ENCODE measurements around the gene FRAS1. TPM values are rescaled to one million over a fixed set of nuclear protein-coding genes. Genes with fewer than 3 reads are reported as not detected.

Gene FRAS1
- total RNA-seq, 1 donor from 2014 or later: 18.9 TPM

DNA sequence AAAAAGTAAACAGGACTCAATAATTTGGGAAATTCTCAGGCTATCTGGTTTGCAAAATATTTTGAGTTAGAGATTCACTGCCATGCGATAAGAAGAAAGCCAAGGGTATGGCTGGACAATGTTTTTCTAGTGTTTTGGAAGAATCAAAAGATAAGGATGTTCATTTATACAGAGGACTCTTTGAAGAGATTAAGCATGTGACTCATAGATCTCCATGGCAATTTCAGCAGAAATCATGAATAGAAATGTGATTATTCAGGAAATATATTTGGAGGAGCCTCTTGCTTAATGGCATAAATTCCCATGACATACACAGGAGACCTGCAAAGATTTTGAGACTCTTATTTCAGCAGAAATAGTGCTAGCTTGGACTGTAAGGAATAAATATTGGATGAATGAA lies 16.7 kb upstream of the FRAS1 start:
- Mint-ChIP-seq H3K4me1 (ENCODE audit: low read depth) (no peaks in the 10 kb centered on the region), H3K27me3 (ENCODE audit: low read depth) (peaks cover 1% of the 10 kb centered on the region), H3K4me3 (ENCODE audit: unreplicated experiment) (no peak overlapping the region), H3K27ac (ENCODE audit: unreplicated experiment) (no peak overlapping the region), H3K9me3 (ENCODE audit: low read depth) (peaks cover 13% of the 10 kb centered on the region), H3K36me3 (ENCODE audit: low read depth) (peaks cover 5% of the 10 kb centered on the region)
- DNase-seq (ENCODE audit: low spot score): no peak
- TF ChIP-seq, protein P1, sequence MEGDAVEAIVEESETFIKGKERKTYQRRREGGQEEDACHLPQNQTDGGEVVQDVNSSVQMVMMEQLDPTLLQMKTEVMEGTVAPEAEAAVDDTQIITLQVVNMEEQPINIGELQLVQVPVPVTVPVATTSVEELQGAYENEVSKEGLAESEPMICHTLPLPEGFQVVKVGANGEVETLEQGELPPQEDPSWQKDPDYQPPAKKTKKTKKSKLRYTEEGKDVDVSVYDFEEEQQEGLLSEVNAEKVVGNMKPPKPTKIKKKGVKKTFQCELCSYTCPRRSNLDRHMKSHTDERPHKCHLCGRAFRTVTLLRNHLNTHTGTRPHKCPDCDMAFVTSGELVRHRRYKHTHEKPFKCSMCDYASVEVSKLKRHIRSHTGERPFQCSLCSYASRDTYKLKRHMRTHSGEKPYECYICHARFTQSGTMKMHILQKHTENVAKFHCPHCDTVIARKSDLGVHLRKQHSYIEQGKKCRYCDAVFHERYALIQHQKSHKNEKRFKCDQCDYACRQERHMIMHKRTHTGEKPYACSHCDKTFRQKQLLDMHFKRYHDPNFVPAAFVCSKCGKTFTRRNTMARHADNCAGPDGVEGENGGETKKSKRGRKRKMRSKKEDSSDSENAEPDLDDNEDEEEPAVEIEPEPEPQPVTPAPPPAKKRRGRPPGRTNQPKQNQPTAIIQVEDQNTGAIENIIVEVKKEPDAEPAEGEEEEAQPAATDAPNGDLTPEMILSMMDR (IDR thresholded peaks at IDR 0.05): no peak

DNA sequence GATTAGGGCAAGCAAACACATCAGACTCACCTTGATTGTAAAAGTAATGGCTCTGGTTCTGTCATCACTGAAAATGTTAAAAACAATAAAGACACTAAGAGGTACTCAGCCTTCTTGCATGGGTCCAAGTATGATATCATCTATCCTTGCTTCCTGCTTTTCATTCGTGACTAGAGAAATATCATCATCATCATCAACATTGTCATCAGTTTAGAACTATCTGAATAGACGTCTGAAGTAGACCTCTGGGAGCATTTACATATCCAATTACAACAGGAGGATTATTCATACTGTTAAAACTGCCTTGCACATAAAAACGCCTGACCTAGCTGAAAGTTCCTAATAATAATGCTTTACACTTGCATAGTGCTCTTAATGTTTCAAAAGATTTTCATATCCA lies 9.8 kb upstream of the FRAS1 start:
- Mint-ChIP-seq H3K9me3 (ENCODE audit: low read depth) (no peaks in the 10 kb centered on the region), H3K36me3 (ENCODE audit: low read depth) (no peaks in the 10 kb centered on the region), H3K27ac (ENCODE audit: unreplicated experiment) (no peak overlapping the region), H3K27me3 (ENCODE audit: low read depth) (no peaks in the 10 kb centered on the region), H3K4me3 (ENCODE audit: unreplicated experiment) (no peak overlapping the region), H3K4me1 (ENCODE audit: low read depth) (no peaks in the 10 kb centered on the region)
- TF ChIP-seq, protein P1 (IDR thresholded peaks at IDR 0.05): no peak
- DNase-seq (ENCODE audit: low spot score): no peak

DNA sequence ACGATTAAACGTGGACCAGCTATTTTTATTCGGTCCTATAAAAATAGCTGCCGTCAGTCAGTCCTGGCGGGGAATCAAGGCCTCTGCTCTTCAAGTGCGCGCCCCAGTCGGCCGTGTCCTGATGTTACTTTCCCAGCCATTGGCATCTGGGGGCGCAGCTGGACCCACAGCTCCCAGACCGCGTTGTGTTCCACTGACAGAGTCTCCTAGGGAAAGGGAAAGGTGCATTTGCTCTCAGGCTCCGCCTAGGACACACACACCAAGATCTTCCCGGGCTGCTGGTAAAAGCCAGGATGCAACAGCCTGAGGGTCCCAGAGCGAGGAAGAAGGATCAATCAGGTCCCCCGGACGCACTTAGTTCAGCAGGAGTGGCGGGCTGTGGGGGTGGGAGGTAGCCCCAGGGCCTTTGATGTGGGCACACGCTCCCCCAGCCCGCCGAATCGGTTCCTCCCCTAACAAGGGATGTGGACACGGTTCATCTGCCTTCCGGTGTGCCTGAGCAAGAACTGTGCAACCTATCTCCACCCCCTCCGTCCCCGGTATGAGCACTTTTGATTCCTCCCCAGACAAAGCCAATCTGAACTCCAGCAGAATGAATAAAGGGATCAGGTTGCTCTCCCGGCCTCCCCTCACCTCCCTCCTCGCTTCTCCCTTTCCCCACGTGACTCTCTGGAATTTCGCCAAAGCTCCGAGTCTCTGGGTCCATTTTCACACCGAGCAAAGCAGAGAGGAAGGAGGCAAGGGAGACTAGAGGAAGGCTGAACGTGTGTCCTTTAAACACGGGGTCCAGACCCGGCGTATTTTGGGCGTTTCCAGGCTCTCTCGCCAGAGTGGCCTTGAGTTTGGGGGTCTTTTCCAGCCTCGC lies 626 bp upstream of the FRAS1 start:
- peak overlapping the region; percentile 88 for H3K4me3 Mint-ChIP-seq (ENCODE audit: unreplicated experiment)
- H3K27ac Mint-ChIP-seq (ENCODE audit: unreplicated experiment): peak overlapping the region; percentile 78
- peaks cover 3% of the 10 kb centered on the region for H3K27me3 Mint-ChIP-seq (ENCODE audit: low read depth)
- H3K4me1 Mint-ChIP-seq (ENCODE audit: low read depth): peaks cover 22% of the 10 kb centered on the region
- TF ChIP-seq, protein P1 (IDR thresholded peaks at IDR 0.05): peak; percentile 22
- DNase-seq (ENCODE audit: low spot score): no peak
- H3K9me3 Mint-ChIP-seq (ENCODE audit: low read depth): no peaks in the 10 kb centered on the region
- H3K36me3 Mint-ChIP-seq (ENCODE audit: low read depth): no peaks in the 10 kb centered on the region

DNA sequence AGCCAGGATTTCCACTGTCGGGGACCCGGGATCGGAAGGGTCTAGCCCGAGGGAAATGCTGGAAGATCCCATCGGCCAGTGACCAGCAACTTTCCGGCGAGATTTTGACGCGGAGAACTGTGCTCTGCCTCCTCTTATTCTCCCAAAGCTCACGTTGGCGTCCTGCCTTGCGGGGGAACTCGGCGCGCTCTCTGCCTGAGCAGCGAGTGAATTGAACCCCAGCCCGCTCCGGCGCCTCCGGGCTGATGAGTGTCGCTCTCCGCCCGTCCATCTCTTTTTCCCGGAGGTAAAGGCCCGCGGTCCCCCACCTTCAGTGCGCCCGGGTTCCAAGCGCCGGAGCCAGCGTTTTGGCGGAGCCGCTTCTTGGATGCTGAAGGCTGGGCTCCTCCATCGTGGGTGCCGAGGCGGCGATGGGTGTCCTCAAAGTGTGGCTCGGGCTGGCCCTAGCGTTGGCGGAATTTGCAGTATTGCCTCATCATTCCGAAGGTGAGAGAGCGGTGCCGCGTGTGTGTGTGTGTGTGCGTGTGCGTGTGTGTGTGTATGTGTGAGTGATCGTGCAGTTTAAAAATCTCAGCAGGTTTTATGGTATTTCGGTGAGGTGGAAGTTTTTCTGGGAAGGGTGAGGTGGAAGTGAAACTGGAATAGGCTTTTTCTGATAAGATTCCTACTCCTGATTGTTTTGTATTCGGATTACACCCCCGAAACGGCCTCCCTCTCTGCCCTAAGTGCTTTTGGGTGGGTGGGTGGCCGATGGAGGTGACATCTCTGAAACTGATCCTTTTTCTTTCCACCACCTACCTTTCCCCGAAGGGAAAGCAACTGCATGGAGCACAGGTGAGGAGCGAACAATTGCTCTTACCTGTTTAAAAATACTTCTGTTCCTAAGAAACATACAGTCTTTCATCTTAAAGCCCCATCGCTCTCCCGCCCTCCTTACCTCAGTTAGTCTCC lies 752 bp downstream of the FRAS1 start:
- peak; percentile 90 for DNase-seq (ENCODE audit: low spot score)
- Mint-ChIP-seq H3K36me3 (ENCODE audit: low read depth) (no peaks in the 10 kb centered on the region), H3K9me3 (ENCODE audit: low read depth) (no peaks in the 10 kb centered on the region), H3K27ac (ENCODE audit: unreplicated experiment) (peak overlapping the region; percentile 78), H3K4me1 (ENCODE audit: low read depth) (peaks cover 22% of the 10 kb centered on the region), H3K4me3 (ENCODE audit: unreplicated experiment) (peak overlapping the region; percentile 88), H3K27me3 (ENCODE audit: low read depth) (peaks cover 4% of the 10 kb centered on the region)
- TF ChIP-seq, protein P1 (IDR thresholded peaks at IDR 0.05): no peak
